Liver (tissue), 3 donors: ENCODE measurements around the gene CD300E.

Source experiments
- ATF3 ChIP-seq: IDR thresholded peaks from 2 replicates; pipeline ENCODE4 v1.6.1; 2016; ENCODE audit warnings: antibody characterized with exemption
- CTCF ChIP-seq: fragments of 150-350 bp; IDR thresholded peaks from 2 replicates; pipeline ENCODE4 v1.5.1; 2017; ENCODE audit warnings: improper control_type of control experiment, low read depth, low read length; ENCODE audit not compliant: missing input control
- EGR1 ChIP-seq, 2 donors: IDR thresholded peaks; 2 replicates each; pipeline ENCODE4 v1.6.1; 2016 to 2018; ENCODE audit warnings: antibody characterized with exemption in 2 of 2, low read depth in 2 of 2
- MAX ChIP-seq: IDR thresholded peaks from 2 replicates; pipeline ENCODE4 v1.6.1; 2016; ENCODE audit warnings: antibody characterized with exemption
- REST ChIP-seq: IDR thresholded peaks from 2 replicates; pipeline ENCODE4 v1.6.1; 2016; ENCODE audit warnings: antibody characterized with exemption, mild to moderate bottlenecking
- SP1 ChIP-seq: IDR thresholded peaks from 2 replicates; pipeline ENCODE4 v1.6.1; 2018; ENCODE audit warnings: antibody characterized with exemption, mild to moderate bottlenecking
- YY1 ChIP-seq: IDR thresholded peaks from 2 replicates; pipeline ENCODE4 v1.6.1; 2016; ENCODE audit warnings: antibody characterized with exemption, mild to moderate bottlenecking
- donor health status: healthy.
- donor health status: healthy.

GRCh38 chr17:74610108-74610507, 13.4 kb downstream of the CD300E start:
- TF ChIP-seq MAX: no peak
- no peak for TF ChIP-seq CTCF
- TF ChIP-seq YY1: no peak
- TF ChIP-seq ATF3: no peak
- no peak for TF ChIP-seq EGR1 (IDR thresholded peaks at IDR 0.05; ENCODE audit: low read depth in 2 of 2)
- no peak for TF ChIP-seq SP1
- peak; percentile 73 for TF ChIP-seq REST
